Measurements from ENCODE around the gene DLL1. TPM values are rescaled to one million over a fixed set of nuclear protein-coding genes. Genes with fewer than 3 reads are reported as not detected.
"Not testable (repeated sequence)": the region's sequence is repeated elsewhere in the genome, so short reads cannot be mapped to it uniquely, and the experiment has no call there.

Gene DLL1
- total RNA-seq, 4 donors from 2014 or later = 3.3 to 7.9 (median 6.6) TPM

DNA sequence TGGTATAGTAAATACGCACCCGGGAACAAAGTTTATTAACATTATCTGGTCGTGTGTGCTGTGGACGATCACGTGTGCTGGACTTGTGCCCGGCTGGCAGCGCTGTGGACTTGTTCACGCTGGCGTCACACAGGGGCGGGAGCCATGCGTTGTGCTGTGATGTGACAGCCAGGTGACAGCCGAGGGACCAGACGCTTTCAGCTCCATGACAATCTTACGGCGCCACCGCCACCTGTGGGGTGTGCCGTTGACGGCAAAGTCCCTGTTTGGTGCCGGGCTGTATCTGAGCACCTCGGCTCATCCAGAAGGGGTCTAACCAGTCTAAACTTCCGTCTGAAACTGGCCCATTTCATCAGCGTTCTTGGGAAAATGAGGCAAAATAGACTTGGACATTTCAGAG, 25.2 kb downstream of the DLL1 start:
- DNase-seq (ENCODE audit: low spot score in 2 of 2) = no peak
- Histone ChIP-seq H3K27ac (peak overlapping the region in 1 of 4 donors; percentile 1), H3K27me3 (peaks cover 0 to 15% of the 10 kb centered on the region in 2 donors), H3K36me3 (no peaks in the 10 kb centered on the region), H3K4me3 (no peak overlapping the region), H3K9me3 (no peaks in the 10 kb centered on the region), H3K4me1 (peaks cover 0 to 8% (median 0%) of the 10 kb centered on the region in 4 donors)
- TF ChIP-seq POLR2A (IDR thresholded peaks at IDR 0.05) = no peak
- no peak for TF ChIP-seq CTCF (IDR thresholded peaks at IDR 0.05)
- TF ChIP-seq EP300 (IDR thresholded peaks at IDR 0.05) = no peak
- 77 to 78% methylated on average over 22 of the region's 22 CpGs for WGBS, 2 donors

GRCh38 chr6:170264644-170265043, 26.2 kb downstream of the DLL1 start:
- H3K4me3 ChIP-seq; H3K4me1 ChIP-seq; H3K9me3 ChIP-seq; DNase-seq (ENCODE audit: low spot score in 2 of 2); H3K27ac ChIP-seq; H3K36me3 ChIP-seq: not testable (repeated sequence)
- peaks cover 0 to 15% of the 10 kb centered on the region in 2 donors for H3K27me3 ChIP-seq
- WGBS, 2 donors = 78% methylated on average over 8 to 11 of the region's 12 CpGs

DNA sequence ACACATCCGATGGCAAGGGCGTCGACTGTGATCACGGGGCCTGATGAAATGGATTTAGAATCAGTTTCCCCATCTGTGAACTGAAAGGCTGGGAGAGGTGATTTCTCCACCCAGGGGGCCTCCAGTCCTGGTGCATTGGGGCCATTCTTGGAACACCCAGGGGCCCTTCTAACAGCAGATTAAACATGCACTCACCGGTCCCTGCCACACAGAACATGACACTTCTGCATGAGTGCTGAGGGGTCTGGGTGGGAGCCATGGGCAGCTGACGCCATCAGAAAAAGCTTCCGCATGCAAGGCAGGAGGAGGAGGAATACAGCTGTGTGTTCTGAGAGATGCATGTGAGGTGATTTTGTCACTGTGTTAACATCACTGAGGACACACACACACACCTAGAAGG, 26.8 kb downstream of the DLL1 start:
- WGBS, 2 donors = 91 to 96% methylated on average over 7 of the region's 7 CpGs
- Histone ChIP-seq H3K9me3 (no peaks in the 10 kb centered on the region), H3K4me3 (no peak overlapping the region)

DNA sequence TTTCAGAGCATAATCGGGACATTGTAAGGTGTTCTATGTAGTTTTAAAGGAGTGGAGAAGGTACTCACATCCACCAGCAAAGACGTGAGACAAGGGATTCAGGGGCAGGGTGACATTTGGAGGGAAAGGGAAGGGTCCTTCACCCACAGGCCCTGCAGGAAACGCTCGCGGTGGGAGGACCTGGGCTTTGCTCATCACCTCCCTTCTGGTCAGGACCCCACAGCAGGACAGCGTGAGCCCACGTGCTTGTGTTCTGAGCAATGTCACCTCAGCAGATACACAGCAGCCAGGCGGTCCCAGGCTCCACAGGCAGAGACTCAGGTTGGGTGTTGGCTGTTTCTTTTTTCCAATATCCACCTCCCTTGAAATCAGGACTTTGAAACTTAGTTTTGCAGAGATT, 27.5 kb downstream of the DLL1 start:
- TF ChIP-seq EP300 (IDR thresholded peaks at IDR 0.05) (no peak), CTCF (IDR thresholded peaks at IDR 0.05) (no peak), POLR2A (IDR thresholded peaks at IDR 0.05) (no peak)
- no peak for DNase-seq (ENCODE audit: low spot score in 2 of 2)
- Histone ChIP-seq H3K4me3 (no peak overlapping the region), H3K4me1 (no peaks in the 10 kb centered on the region), H3K36me3 (no peaks in the 10 kb centered on the region), H3K27ac (no peak overlapping the region), H3K9me3 (no peaks in the 10 kb centered on the region), H3K27me3 (peaks cover 0 to 15% of the 10 kb centered on the region in 2 donors)
- 87 to 94% methylated on average over 8 of the region's 8 CpGs for WGBS, 2 donors

More for the DNA sequence above, 26.8 kb downstream of the DLL1 start:
- no peak overlapping the region for H3K27ac ChIP-seq
- H3K4me1 ChIP-seq = no peaks in the 10 kb centered on the region
- H3K27me3 ChIP-seq = peaks cover 0 to 15% of the 10 kb centered on the region in 2 donors
- no peak for TF ChIP-seq EP300 (IDR thresholded peaks at IDR 0.05)
- no peak for TF ChIP-seq CTCF (IDR thresholded peaks at IDR 0.05)
- no peak for TF ChIP-seq POLR2A (IDR thresholded peaks at IDR 0.05)
- DNase-seq (ENCODE audit: low spot score in 2 of 2) = no peak
- no peaks in the 10 kb centered on the region for H3K36me3 ChIP-seq

DNA sequence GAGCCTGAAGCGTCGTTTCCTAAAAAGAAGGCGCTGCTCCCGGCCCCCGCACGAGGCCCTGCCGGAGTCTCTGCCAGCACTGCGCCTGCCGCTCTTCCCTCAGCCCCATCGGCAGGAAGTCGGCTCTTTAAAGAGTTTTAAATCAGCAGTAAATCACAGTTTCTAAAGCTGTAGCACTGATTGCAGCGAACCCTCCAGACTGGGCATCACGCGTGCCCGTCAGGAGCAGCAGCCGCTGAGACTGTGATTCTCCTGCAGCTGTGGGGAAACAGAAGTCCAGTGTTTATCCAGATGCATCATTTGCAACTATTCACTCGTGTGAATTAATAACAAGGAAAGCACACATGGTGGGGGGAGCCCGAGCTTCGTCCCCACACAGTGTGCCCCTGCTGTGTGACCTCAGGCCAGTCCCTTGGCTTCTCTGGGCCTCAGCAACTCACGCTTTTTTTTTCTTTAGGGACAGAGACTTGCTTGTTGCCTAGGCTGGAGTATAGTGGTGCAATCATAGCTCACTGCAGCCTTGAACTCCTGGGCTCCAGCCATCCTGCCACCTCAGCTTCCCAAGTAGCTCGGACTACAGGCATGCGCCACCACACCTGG, 28.3 kb downstream of the DLL1 start:
- TF ChIP-seq CTCF (IDR thresholded peaks at IDR 0.05) (no peak), POLR2A (IDR thresholded peaks at IDR 0.05) (no peak), EP300 (IDR thresholded peaks at IDR 0.05) (no peak)
- Histone ChIP-seq H3K4me1 (no peaks in the 10 kb centered on the region), H3K4me3 (no peak overlapping the region), H3K27me3 (peaks cover 0 to 15% of the 10 kb centered on the region in 2 donors), H3K9me3 (no peaks in the 10 kb centered on the region), H3K27ac (no peak overlapping the region), H3K36me3 (no peaks in the 10 kb centered on the region)
- DNase-seq (ENCODE audit: low spot score in 2 of 2) = no peak
- WGBS, 2 donors = 50% methylated on average over 20 to 22 of the region's 22 CpGs
